Muscle layer of duodenum (tissue), 2 donors: ENCODE data around the gene COPE.

Experiments used
- H3K27ac ChIP-seq: one replicate; pipeline ENCODE4 v1.7.0; 2013; ENCODE audit warnings: mild to moderate bottlenecking, low read length
- H3K27me3 ChIP-seq: one replicate; pipeline ENCODE4 v1.7.0; 2013; ENCODE audit warnings: low read depth, mild to moderate bottlenecking, control low read depth, low read length
- H3K36me3 ChIP-seq, 2 donors: one replicate each; pipeline ENCODE4 v1.7.0; 2013; ENCODE audit warnings: low read length in 2 of 2, control low read depth in 1 of 2, mild to moderate bottlenecking in 1 of 2; ENCODE audit not compliant: insufficient read depth in 2 of 2, control insufficient read depth in 1 of 2
- H3K4me1 ChIP-seq, 2 donors: one replicate each; pipeline ENCODE4 v1.7.0; 2013; ENCODE audit warnings: low read length in 2 of 2, mild to moderate bottlenecking in 2 of 2, control low read depth in 1 of 2, moderate library complexity in 1 of 2; ENCODE audit not compliant: insufficient read depth in 2 of 2, control insufficient read depth in 1 of 2
- H3K4me3 ChIP-seq, 2 donors: one replicate each; pipeline ENCODE4 v1.7.0; 2013; ENCODE audit warnings: low read length in 2 of 2, low read depth in 1 of 2, mild to moderate bottlenecking in 1 of 2
- H3K9me3 ChIP-seq, 2 donors: one replicate each; pipeline ENCODE4 v1.7.0; 2013; ENCODE audit warnings: low read length in 2 of 2, control low read depth in 1 of 2, mild to moderate bottlenecking in 1 of 2; ENCODE audit not compliant: control insufficient read depth in 1 of 2
- donor health status: healthy.

The COPE gene

GRCh38 chr19:18861235-18861634, 58.0 kb downstream of the COPE start:
- Histone ChIP-seq H3K27me3 (no peaks in the 10 kb centered on the region), H3K9me3 (no peaks in the 10 kb centered on the region), H3K4me3 (no peak overlapping the region), H3K36me3 (peaks cover 87 to 99% of the 10 kb centered on the region in 2 donors), H3K4me1 (peaks cover 0 to 10% of the 10 kb centered on the region in 2 donors), H3K27ac (no peak overlapping the region)

DNA sequence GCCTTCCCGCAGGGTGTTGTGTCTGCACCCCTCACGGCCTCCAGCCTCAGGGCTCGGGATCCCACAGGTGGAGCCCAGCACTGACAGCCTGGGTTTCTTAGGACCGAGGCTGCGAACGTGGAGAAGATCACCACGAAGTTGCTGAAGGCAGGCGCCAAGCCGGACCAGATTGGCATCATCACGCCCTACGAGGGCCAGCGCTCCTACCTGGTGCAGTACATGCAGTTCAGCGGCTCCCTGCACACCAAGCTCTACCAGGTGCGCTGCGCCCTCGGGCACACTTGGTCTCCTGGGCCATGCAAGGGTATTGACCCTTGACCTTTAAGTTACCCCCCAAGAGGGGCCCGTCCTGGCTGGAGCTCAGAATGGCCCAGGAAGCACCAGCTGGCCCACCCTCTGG, 58.5 kb downstream of the COPE start:
- Histone ChIP-seq H3K4me3 (no peak overlapping the region), H3K36me3 (peaks cover 88 to 99% of the 10 kb centered on the region in 2 donors), H3K27ac (no peak overlapping the region), H3K4me1 (peaks cover 0 to 8% of the 10 kb centered on the region in 2 donors), H3K9me3 (no peaks in the 10 kb centered on the region), H3K27me3 (no peaks in the 10 kb centered on the region)

- Histone ChIP-seq H3K9me3 (no peaks in the 10 kb centered on the region), H3K36me3 (peaks cover 87 to 99% of the 10 kb centered on the region in 2 donors), H3K4me3 (no peak overlapping the region), H3K27ac (no peak overlapping the region), H3K27me3 (no peaks in the 10 kb centered on the region), H3K4me1 (peaks cover 0 to 8% of the 10 kb centered on the region in 2 donors)
These were observed 58.9 kb downstream of the COPE start for GRCh38 chr19:18860302-18860700.

- H3K27ac ChIP-seq = no peak overlapping the region
- H3K4me3 ChIP-seq = no peak overlapping the region
- H3K27me3 ChIP-seq = no peaks in the 10 kb centered on the region
- H3K9me3 ChIP-seq = no peaks in the 10 kb centered on the region
- H3K4me1 ChIP-seq = peaks cover 0 to 8% of the 10 kb centered on the region in 2 donors
- H3K36me3 ChIP-seq = peaks cover 87 to 99% of the 10 kb centered on the region in 2 donors
These were observed 59.4 kb downstream of the COPE start for GRCh38 chr19:18859676-18860301.

GRCh38 chr19:18858906-18859646, 60.1 kb downstream of the COPE start:
- no peak overlapping the region for H3K27ac ChIP-seq
- peaks cover 90 to 99% of the 10 kb centered on the region in 2 donors for H3K36me3 ChIP-seq
- H3K4me1 ChIP-seq = peaks cover 0 to 8% of the 10 kb centered on the region in 2 donors
- H3K4me3 ChIP-seq = no peak overlapping the region
- no peaks in the 10 kb centered on the region for H3K27me3 ChIP-seq
- H3K9me3 ChIP-seq = no peaks in the 10 kb centered on the region

DNA sequence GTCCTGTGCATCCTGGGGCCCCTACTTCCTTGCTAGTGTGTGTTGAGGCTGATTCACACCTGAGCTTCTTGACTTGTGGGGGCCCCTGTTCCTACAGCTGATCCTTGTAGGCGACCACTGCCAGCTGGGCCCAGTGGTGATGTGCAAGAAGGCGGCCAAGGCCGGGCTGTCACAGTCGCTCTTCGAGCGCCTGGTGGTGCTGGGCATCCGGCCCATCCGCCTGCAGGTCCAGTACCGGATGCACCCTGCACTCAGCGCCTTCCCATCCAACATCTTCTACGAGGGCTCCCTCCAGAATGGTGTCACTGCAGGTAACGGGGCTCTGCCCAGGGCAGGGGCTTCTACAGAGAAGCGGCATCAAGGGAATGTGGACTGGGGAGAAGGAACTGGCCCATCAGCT, 62.0 kb downstream of the COPE start:
- Histone ChIP-seq H3K4me1 (peaks cover 0 to 8% of the 10 kb centered on the region in 2 donors), H3K27me3 (no peaks in the 10 kb centered on the region), H3K4me3 (no peak overlapping the region), H3K36me3 (peaks cover 89 to 99% of the 10 kb centered on the region in 2 donors), H3K9me3 (no peaks in the 10 kb centered on the region), H3K27ac (no peak overlapping the region)

- H3K4me3 ChIP-seq = no peak overlapping the region
- no peaks in the 10 kb centered on the region for H3K9me3 ChIP-seq
- H3K27ac ChIP-seq = no peak overlapping the region
- peaks cover 86 to 99% of the 10 kb centered on the region in 2 donors for H3K36me3 ChIP-seq
- H3K27me3 ChIP-seq = no peaks in the 10 kb centered on the region
- H3K4me1 ChIP-seq = peaks cover 0 to 8% of the 10 kb centered on the region in 2 donors
These were observed 62.6 kb downstream of the COPE start for GRCh38 chr19:18856385-18857126.

DNA sequence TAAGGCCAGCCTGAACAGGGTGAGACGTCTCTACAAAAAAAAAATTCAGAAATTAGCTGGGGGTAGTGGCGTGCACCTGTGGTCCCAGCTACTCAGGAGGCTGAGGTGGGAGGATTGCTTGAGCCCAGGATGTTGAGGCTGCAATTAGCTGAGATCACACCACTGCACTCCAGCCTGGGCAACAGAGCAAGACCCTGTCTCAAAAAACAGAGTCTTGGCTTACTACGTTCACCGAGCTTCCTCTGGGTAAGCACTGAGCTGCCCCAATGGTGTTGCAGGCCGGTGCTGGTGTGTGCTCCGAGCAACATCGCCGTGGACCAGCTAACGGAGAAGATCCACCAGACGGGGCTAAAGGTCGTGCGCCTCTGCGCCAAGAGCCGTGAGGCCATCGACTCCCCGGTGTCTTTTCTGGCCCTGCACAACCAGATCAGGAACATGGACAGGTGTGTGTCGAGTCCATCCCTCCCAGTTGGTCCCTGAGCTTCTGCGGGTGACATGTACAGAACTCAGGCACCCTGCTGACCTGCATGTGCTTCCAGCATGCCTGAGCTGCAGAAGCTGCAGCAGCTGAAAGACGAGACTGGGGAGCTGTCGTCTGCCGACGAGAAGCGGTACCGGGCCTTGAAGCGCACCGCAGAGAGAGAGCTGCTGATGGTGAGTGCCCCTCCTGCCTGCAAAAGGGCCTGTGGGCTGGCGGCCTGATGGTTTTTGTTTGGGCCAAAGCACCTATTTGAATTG, 63.4 kb downstream of the COPE start:
- H3K4me3 ChIP-seq = no peak overlapping the region
- no peaks in the 10 kb centered on the region for H3K27me3 ChIP-seq
- no peaks in the 10 kb centered on the region for H3K9me3 ChIP-seq
- no peak overlapping the region for H3K27ac ChIP-seq
- H3K36me3 ChIP-seq = peaks cover 88 to 98% of the 10 kb centered on the region in 2 donors
- H3K4me1 ChIP-seq = peaks cover 0 to 8% of the 10 kb centered on the region in 2 donors

DNA sequence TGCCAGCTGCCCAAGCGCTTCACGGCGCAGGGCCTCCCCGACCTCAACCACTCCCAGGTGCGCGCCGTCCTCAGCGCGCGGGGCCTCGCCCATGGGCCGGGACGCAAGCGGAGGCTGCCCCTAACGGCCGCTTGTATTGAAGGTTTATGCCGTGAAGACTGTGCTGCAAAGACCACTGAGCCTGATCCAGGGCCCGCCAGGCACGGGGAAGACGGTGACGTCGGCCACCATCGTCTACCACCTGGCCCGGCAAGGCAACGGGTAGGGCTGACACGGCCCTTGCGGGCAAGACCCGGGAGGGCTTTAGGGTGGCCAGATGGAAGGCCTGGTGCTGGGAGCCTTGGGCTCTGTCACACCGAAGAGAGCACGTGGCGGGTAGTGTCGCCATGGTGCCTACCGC, 64.2 kb downstream of the COPE start:
- Histone ChIP-seq H3K36me3 (peaks cover 84 to 97% of the 10 kb centered on the region in 2 donors), H3K4me3 (no peak overlapping the region), H3K27me3 (no peaks in the 10 kb centered on the region), H3K4me1 (peaks cover 0 to 12% of the 10 kb centered on the region in 2 donors), H3K27ac (no peak overlapping the region), H3K9me3 (no peaks in the 10 kb centered on the region)

DNA sequence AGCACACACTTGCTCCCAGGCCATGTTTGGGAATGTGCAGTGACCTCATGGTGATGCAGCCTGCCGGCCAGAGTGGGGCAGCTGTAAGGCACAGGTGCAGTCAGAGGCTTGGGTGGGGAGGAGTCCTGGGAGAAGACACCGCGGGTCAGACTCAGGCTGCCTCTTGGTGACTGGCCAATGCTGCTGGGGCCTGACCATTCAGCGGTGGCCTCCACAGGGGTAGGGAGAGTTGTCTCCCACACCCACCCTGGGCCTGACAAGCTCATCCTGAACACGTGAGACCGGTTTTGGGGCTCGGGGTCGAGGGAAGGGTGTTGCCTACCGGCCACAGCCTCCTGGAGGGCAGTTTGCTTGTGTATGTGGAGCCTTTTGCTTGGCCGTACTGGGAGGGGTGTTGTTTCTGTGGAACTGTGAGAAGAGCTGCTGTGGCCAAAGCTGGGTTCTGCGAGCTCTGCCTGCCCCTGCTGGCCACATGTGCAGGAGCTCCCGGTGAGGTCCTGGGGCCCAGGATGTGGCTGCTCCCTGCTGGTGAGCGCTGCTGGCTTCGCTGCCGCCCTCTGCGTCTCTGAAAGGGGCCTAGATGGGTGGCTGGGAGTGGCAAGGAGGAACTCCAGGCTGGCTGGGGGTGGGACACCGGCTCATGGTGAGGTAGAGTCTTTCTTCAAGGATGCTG, 65.3 kb downstream of the COPE start:
- H3K27me3 ChIP-seq = no peaks in the 10 kb centered on the region
- H3K36me3 ChIP-seq = peaks cover 73 to 90% of the 10 kb centered on the region in 2 donors
- no peak overlapping the region for H3K27ac ChIP-seq
- H3K9me3 ChIP-seq = no peaks in the 10 kb centered on the region
- no peak overlapping the region for H3K4me3 ChIP-seq
- H3K4me1 ChIP-seq = peaks cover 7 to 16% of the 10 kb centered on the region in 2 donors
